ENCODE data around the gene PAFAH1B2. TPM values are rescaled to one million over a fixed set of nuclear protein-coding genes. Genes with fewer than 3 reads are reported as not detected.

The PAFAH1B2 gene
- total RNA-seq, 6 experiments from 2014 or later = 113 to 130 (median 122) TPM

DNA sequence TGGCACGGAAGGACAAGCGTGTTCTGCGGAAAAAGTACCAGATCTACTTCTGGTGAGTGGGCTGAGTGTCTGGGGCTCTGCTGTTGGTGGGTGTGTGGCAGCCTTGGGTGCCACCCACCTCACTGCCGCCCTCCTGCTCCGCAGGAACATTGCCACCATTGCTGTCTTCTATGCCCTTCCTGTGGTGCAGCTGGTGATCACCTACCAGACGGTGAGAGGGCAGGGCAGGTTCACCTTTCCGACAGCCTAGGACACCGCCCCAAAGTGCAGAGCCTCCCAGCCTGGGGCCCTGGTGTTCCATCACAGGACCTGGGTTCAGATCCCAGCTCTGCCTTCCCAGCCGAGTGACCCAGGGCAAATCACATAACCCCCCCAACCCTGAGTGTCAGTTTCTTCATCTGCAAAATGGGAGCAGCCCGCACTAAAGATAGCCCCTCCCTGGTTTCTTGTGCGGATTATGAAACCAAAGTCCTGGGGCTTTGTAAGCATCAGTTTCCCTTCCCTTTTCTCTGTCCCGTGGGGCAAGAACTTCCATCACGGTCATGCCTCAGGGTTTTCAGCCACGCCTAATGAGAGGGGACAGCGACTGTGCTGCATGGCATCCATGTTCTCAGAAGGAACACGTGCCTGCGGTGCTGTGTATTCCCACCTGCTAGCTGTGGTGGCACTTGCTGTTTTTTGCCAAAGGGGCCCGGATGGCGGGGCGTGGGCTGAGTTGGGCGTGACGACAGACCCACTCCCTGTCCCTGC is 45.3 kb downstream of the PAFAH1B2 start:
- peaks cover 5% of the 10 kb centered on the region; the same call in 1 of the 2 replicates for H3K36me3 Mint-ChIP-seq (ENCODE audit: low read depth)
- no peaks in the 10 kb centered on the region for H3K9me3 Mint-ChIP-seq
- H3K27ac Mint-ChIP-seq = no peak overlapping the region
- H3K27me3 Mint-ChIP-seq (ENCODE audit: insufficient read depth) = peaks cover 2% of the 10 kb centered on the region
- DNase-seq = no peak
- H3K4me3 Mint-ChIP-seq = no peak overlapping the region
- H3K4me1 Mint-ChIP-seq (ENCODE audit: low read depth) = no peaks in the 10 kb centered on the region
- no peak for TF ChIP-seq CTCF (IDR thresholded peaks at IDR 0.05)

- peaks cover 7% of the 10 kb centered on the region for H3K27me3 Mint-ChIP-seq (ENCODE audit: insufficient read depth)
- H3K4me1 Mint-ChIP-seq (ENCODE audit: low read depth) = no peaks in the 10 kb centered on the region
- H3K4me3 Mint-ChIP-seq = no peak overlapping the region
- TF ChIP-seq CTCF (IDR thresholded peaks at IDR 0.05) = no peak
- no peak overlapping the region for H3K27ac Mint-ChIP-seq
- DNase-seq = no peak
- no peaks in the 10 kb centered on the region for H3K9me3 Mint-ChIP-seq
- H3K36me3 Mint-ChIP-seq (ENCODE audit: low read depth) = peaks cover 5% of the 10 kb centered on the region
Measured at GRCh38 chr11:117189941-117190544, 46.0 kb downstream of the PAFAH1B2 start.

DNA sequence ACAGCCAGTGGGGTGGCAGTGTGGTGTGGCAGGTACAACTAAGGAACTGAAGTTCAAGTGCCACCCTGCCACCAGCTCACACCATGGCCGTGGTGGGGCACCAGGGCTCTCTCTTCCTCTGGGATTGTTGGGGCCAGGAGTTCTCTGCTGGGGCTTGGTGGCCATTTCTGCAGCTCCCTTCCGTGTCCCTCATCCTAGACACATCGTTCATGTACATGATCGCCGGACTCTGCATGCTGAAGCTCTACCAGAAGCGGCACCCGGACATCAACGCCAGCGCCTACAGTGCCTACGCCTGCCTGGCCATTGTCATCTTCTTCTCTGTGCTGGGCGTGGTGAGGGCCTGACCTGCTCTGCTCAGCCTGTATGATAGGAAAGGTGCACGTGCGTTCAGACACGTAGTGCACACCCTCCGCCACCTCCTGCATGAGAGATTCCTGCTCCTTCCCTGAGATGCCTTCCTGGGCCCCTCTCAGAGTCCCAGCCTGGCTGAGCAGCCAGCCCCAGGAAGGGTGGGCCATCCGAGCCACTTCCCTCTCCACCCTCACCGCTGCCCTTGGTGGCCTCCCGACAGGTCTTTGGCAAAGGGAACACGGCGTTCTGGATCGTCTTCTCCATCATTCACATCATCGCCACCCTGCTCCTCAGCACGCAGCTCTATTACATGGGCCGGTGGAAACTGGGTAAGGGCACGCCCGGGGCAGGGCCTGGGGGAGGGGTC is 47.8 kb downstream of the PAFAH1B2 start:
- Mint-ChIP-seq H3K4me3 (no peak overlapping the region), H3K36me3 (ENCODE audit: low read depth) (peaks cover 14% of the 10 kb centered on the region), H3K9me3 (no peaks in the 10 kb centered on the region), H3K27ac (no peak overlapping the region), H3K4me1 (ENCODE audit: low read depth) (no peaks in the 10 kb centered on the region), H3K27me3 (ENCODE audit: insufficient read depth) (peaks cover 8% of the 10 kb centered on the region)
- DNase-seq = no peak
- no peak for TF ChIP-seq CTCF (IDR thresholded peaks at IDR 0.05)

- H3K4me3 Mint-ChIP-seq = no peak overlapping the region
- no peak for TF ChIP-seq CTCF (IDR thresholded peaks at IDR 0.05)
- no peak for DNase-seq
- peaks cover 3% of the 10 kb centered on the region for H3K4me1 Mint-ChIP-seq (ENCODE audit: low read depth)
- peaks cover 14% of the 10 kb centered on the region for H3K36me3 Mint-ChIP-seq (ENCODE audit: low read depth)
- H3K9me3 Mint-ChIP-seq = no peaks in the 10 kb centered on the region
- H3K27ac Mint-ChIP-seq = no peak overlapping the region
- peaks cover 8% of the 10 kb centered on the region; the same call in 1 of the 2 replicates for H3K27me3 Mint-ChIP-seq (ENCODE audit: insufficient read depth)
Measured at GRCh38 chr11:117192401-117192875, 48.4 kb downstream of the PAFAH1B2 start.

DNA sequence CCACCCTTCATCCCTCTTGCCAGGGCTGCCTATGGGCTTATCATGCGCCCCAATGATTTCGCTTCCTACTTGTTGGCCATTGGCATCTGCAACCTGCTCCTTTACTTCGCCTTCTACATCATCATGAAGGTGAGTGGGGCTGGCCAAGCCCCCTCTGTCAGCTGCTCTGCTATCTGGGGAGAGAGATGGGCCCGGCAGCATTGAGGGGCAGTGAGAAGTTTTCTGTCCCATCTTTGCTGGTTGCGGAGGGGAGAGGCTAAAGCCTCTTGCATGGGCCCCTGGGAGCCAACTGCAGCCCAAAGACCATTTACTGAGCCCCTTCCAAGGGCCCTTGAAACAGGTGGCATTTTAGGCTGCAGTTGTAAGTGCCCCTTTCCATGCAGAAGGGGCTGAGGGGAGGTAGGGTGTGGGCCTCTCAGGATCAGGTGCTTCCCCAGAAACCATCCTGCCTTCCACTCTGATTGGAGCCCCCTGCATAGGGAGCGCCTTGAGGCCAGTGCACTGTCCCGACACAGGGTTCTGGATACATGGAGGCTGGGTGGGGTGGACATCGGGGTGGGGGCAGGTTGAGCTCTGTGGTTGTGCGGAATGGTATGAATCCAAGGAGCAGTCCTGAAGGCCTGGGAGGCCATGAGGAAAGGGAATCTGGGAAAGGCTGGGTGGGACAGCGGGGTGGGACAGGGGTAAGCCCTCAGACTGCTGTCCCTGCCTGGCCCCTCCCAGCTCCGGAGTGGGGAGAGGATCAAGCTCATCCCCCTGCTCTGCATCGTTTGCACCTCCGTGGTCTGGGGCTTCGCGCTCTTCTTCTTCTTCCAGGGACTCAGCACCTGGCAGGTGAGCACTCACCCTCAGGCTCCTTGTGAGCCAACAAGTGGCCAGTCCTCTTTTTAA is 49.3 kb downstream of the PAFAH1B2 start:
- no peak for TF ChIP-seq CTCF (IDR thresholded peaks at IDR 0.05)
- Mint-ChIP-seq H3K27ac (peak overlapping the region; percentile 29; the same call in 1 of the 2 replicates), H3K27me3 (ENCODE audit: insufficient read depth) (peaks cover 8% of the 10 kb centered on the region; the same call in 1 of the 2 replicates), H3K4me1 (ENCODE audit: low read depth) (peaks cover 12% of the 10 kb centered on the region), H3K36me3 (ENCODE audit: low read depth) (peaks cover 14% of the 10 kb centered on the region), H3K4me3 (no peak overlapping the region), H3K9me3 (no peaks in the 10 kb centered on the region)
- no peak for DNase-seq
